SK-N-MC (cell line): ENCODE results near the gene STIMATE.

Experiments
- DNase-seq: peaks from one replicate; pipeline ENCODE4 v3.0.0-alpha.2; 2011; ENCODE audit warnings: low read depth, low spot score
- H3K27ac ChIP-seq: fragments of 200-600 bp; sonication (generic); 2 replicates; pipeline ENCODE4 v1.5.1; 2016; ENCODE audit warnings: mixed run types
- H3K36me3 ChIP-seq: fragments of 200-600 bp; sonication (generic); 2 replicates; pipeline ENCODE4 v1.6.1; 2017; ENCODE audit warnings: antibody characterized with exemption, low read length, mixed read lengths; ENCODE audit not compliant: insufficient read depth
- H3K4me3 ChIP-seq: fragments of 200-600 bp; sonication (generic); 2 replicates; pipeline ENCODE4 v1.5.1; 2016
- H3K9ac ChIP-seq: fragments of 200-600 bp; sonication (generic); 2 replicates; pipeline ENCODE4 v1.8.0; 2017; ENCODE audit warnings: mixed run types, mixed read lengths; ENCODE audit not compliant: insufficient read length
- H3K9me3 ChIP-seq: fragments of 200-600 bp; sonication (generic); 2 replicates; pipeline ENCODE4 v1.6.1; 2017; ENCODE audit warnings: low read depth, mild to moderate bottlenecking, antibody characterized with exemption, low read length, moderate library complexity, mixed read lengths
- EZH2 ChIP-seq: fragments of 200-600 bp; sonication (generic); IDR thresholded peaks from one replicate; pipeline ENCODE4 v1.6.1; 2017; ENCODE audit warnings: antibody characterized with exemption
- FOXP2 ChIP-seq: optimal IDR thresholded peaks from 2 replicates; pipeline ENCODE3; 2011; ENCODE audit warnings: mild to moderate bottlenecking, moderate library complexity; ENCODE audit not compliant: insufficient read depth; ENCODE audit errors: extremely low read length, control extremely low read depth
- POLR2AphosphoS5 ChIP-seq: IDR thresholded peaks from 2 replicates; pipeline ENCODE4 v1.6.1; 2012; ENCODE audit warnings: mild to moderate bottlenecking, low read depth, low read length, borderline replicate concordance

Gene STIMATE

GRCh38 chr3:52830535-52831258 is 66.7 kb downstream of the STIMATE start, which contains the start of gene ITIH4:
ITIH4 (minus strand) TSS chr3:52830672; CDS start chr3:52830642, 30 bp downstream.
- Histone ChIP-seq H3K9me3 (no peaks in the 10 kb centered on the region), H3K4me3 (no peak within 1 kb of the TSS), H3K9ac (no peak within 1 kb of the TSS), H3K36me3 (no peaks in the 10 kb centered on the region), H3K27ac (no peak within 1 kb of the TSS)
- TF ChIP-seq POLR2AphosphoS5 (no peak), FOXP2 (no peak), EZH2 (no peak)
- no peak for DNase-seq

DNA sequence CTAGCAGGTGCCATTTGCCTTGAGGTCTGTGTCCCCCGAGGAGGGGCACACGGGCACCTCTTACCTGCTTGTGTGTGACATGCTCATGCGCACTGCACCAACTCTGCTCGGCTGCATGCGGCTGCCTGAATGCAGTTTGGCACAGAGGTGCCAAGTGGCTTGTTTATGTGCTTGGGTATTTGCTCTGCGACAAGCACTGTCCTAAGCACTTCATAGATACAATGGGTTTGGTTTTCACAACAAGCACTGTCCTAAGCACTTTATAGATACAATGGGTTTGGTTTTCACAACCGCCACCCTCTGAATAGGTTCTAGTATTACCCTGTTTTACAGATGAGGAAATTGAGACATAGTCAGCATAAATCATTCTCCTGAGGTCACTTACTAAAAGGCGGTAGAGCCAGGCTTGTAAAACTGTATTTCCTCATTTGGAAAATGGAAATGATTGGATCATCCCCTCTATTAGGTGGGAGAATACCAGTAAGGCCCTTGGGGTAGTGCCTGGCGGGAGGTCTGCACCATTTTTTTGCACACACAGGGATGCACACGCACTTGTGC is 67.4 kb downstream of the STIMATE start:
- TF ChIP-seq FOXP2 (no peak), POLR2AphosphoS5 (no peak), EZH2 (no peak)
- H3K4me3 ChIP-seq, result no peak overlapping the region
- no peaks in the 10 kb centered on the region for H3K9me3 ChIP-seq
- no peak for DNase-seq
- no peak overlapping the region for H3K27ac ChIP-seq
- no peaks in the 10 kb centered on the region for H3K36me3 ChIP-seq
- no peak overlapping the region for H3K9ac ChIP-seq

- Histone ChIP-seq H3K36me3 (no peaks in the 10 kb centered on the region), H3K27ac (no peak overlapping the region), H3K4me3 (no peak overlapping the region), H3K9ac (no peak overlapping the region), H3K9me3 (no peaks in the 10 kb centered on the region)
- DNase-seq, result no peak
- TF ChIP-seq POLR2AphosphoS5 (no peak), EZH2 (no peak), FOXP2 (no peak)
Observed at GRCh38 chr3:52829482-52829881, 67.9 kb downstream of the STIMATE start.

DNA sequence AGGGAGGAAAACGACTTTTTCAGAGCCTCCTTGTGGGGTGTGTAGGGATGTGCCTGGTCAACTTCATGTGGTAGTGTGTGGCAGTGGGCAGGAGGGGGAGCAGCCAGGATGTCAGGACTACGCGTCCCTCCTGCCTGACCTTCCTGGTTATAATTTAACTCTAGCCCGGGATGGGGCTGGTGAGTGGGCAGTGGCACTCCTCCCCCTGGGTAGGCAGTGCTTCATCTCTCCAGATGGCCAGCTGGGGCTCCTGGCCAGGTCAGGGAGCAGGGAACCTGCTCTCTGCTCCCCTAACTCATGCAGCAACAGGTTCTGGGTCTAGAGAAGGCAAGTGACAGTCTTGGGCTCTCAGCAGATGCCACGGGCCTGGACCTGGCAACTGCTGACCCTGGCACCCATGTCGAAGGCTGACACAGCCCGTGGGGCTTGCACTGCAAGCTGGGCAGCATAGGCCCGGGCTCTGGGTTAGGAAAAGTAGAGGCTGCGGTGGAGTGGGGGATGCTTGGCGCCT is 69.4 kb downstream of the STIMATE start:
- Histone ChIP-seq H3K9me3 (no peaks in the 10 kb centered on the region), H3K4me3 (no peak overlapping the region), H3K9ac (no peak overlapping the region), H3K27ac (no peak overlapping the region), H3K36me3 (no peaks in the 10 kb centered on the region)
- no peak for TF ChIP-seq POLR2AphosphoS5
- no peak for TF ChIP-seq FOXP2
- no peak for TF ChIP-seq EZH2
- DNase-seq, result no peak

- H3K9me3 ChIP-seq, result no peaks in the 10 kb centered on the region
- no peak overlapping the region for H3K27ac ChIP-seq
- DNase-seq, result no peak
- no peaks in the 10 kb centered on the region for H3K36me3 ChIP-seq
- H3K4me3 ChIP-seq, result no peak overlapping the region
- H3K9ac ChIP-seq, result no peak overlapping the region
- no peak for TF ChIP-seq POLR2AphosphoS5
- TF ChIP-seq FOXP2, result no peak
- TF ChIP-seq EZH2, result no peak
Observed at GRCh38 chr3:52827441-52827840, 69.9 kb downstream of the STIMATE start.

GRCh38 chr3:52824037-52824436 is 73.3 kb downstream of the STIMATE start:
- TF ChIP-seq FOXP2 (no peak), POLR2AphosphoS5 (no peak), EZH2 (no peak)
- no peaks in the 10 kb centered on the region for H3K36me3 ChIP-seq
- H3K9ac ChIP-seq, result no peak overlapping the region
- no peak for DNase-seq
- no peaks in the 10 kb centered on the region for H3K9me3 ChIP-seq
- H3K27ac ChIP-seq, result no peak overlapping the region
- no peak overlapping the region for H3K4me3 ChIP-seq

GRCh38 chr3:52822363-52822762 is 75.0 kb downstream of the STIMATE start:
- no peak overlapping the region for H3K4me3 ChIP-seq
- no peaks in the 10 kb centered on the region for H3K9me3 ChIP-seq
- H3K27ac ChIP-seq, result no peak overlapping the region
- no peak for TF ChIP-seq EZH2
- no peak for TF ChIP-seq FOXP2
- TF ChIP-seq POLR2AphosphoS5, result no peak
- no peaks in the 10 kb centered on the region for H3K36me3 ChIP-seq
- no peak overlapping the region for H3K9ac ChIP-seq
- DNase-seq, result no peak

DNA sequence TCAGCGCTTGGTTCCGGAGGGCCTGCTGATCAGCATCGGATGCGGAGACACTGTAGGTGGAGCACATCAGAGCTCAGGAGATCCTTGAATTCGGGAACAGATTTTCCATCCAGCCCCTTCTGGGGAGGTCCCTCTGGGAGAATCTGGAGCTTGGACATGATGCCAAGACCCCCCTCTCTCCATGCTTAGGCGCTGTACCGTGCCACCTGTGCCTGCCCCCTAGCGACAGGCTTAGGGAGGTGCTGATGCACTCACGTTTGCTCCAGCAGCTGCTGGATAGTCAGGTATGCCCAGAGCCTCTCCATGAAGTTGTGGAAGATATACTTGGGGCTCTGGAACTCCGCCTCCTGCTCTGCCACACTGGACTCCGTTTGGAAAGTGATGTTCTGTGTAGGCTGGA is 76.6 kb downstream of the STIMATE start:
- no peaks in the 10 kb centered on the region for H3K36me3 ChIP-seq
- H3K9ac ChIP-seq, result no peak overlapping the region
- H3K9me3 ChIP-seq, result no peaks in the 10 kb centered on the region
- H3K27ac ChIP-seq, result no peak overlapping the region
- no peak for DNase-seq
- no peak for TF ChIP-seq EZH2
- TF ChIP-seq FOXP2, result no peak
- no peak for TF ChIP-seq POLR2AphosphoS5
- no peak overlapping the region for H3K4me3 ChIP-seq
